Astrocyte (in vitro differentiated cells and primary cell): ENCODE data around the gene GPATCH1. TPM values are rescaled to one million over a fixed set of nuclear protein-coding genes. Genes with fewer than 3 reads are reported as not detected.

Experiments used
- DNase-seq: peaks from one replicate; pipeline ENCODE4 v3.0.0-alpha.2; 2010; ENCODE audit warnings: low read depth
- FAIRE-seq: peaks from 2 replicates; lab custom pipeline; 2011; peaks lifted over from hg19 to GRCh38; lab: Jason Lieb, UNC
- H2AFZ ChIP-seq: 2 replicates; pipeline ENCODE4 v1.6.0; 2012; ENCODE audit warnings: low read depth, low read length, inconsistent platforms
- H3K27ac ChIP-seq: 2 replicates; pipeline ENCODE4 v1.5.1; 2011; ENCODE audit warnings: low read depth, low read length, inconsistent platforms
- H3K27me3 ChIP-seq: 2 replicates; pipeline ENCODE4 v1.6.0; 2011; ENCODE audit warnings: low read length, inconsistent platforms; ENCODE audit not compliant: insufficient read depth
- H3K36me3 ChIP-seq: 2 replicates; pipeline ENCODE4 v1.5.1; 2011; ENCODE audit warnings: low read length, inconsistent platforms; ENCODE audit not compliant: insufficient read depth
- H3K4me1 ChIP-seq: 2 replicates; pipeline ENCODE4 v1.5.1; 2011; ENCODE audit warnings: low read length, inconsistent platforms; ENCODE audit not compliant: insufficient read depth
- H3K4me2 ChIP-seq: 2 replicates; pipeline ENCODE4 v1.6.0; 2012; ENCODE audit warnings: low read length, inconsistent platforms
- H3K4me3 ChIP-seq: 2 replicates; pipeline ENCODE4 v1.5.1; 2011; ENCODE audit warnings: low read depth, mild to moderate bottlenecking, low read length, inconsistent platforms; ENCODE audit not compliant: insufficient read depth
- H3K79me2 ChIP-seq: 2 replicates; pipeline ENCODE4 v1.6.0; 2012; ENCODE audit warnings: mild to moderate bottlenecking, low read length, inconsistent platforms; ENCODE audit not compliant: insufficient read depth
- H3K9ac ChIP-seq: 2 replicates; pipeline ENCODE4 v1.6.0; 2012; ENCODE audit warnings: mild to moderate bottlenecking, low read length, inconsistent platforms
- H3K9me3 ChIP-seq: 2 replicates; pipeline ENCODE4 v1.5.1; 2012; ENCODE audit warnings: low read depth, mild to moderate bottlenecking, low read length, inconsistent platforms; ENCODE audit not compliant: insufficient read depth
- H4K20me1 ChIP-seq: 2 replicates; pipeline ENCODE4 v1.6.0; 2012; ENCODE audit warnings: low read length, inconsistent platforms; ENCODE audit not compliant: insufficient read depth
- H3K27ac Mint-ChIP-seq: one replicate; pipeline ENCODE4 v1.8.0; 2021; ENCODE audit warnings: mild to moderate bottlenecking, mixed read lengths; ENCODE audit not compliant: unreplicated experiment
- H3K27me3 Mint-ChIP-seq: one replicate; pipeline ENCODE4 v1.8.0; 2021; ENCODE audit warnings: low read depth, mixed read lengths; ENCODE audit not compliant: unreplicated experiment
- H3K36me3 Mint-ChIP-seq: one replicate; pipeline ENCODE4 v1.8.0; 2021; ENCODE audit warnings: low read depth, mixed read lengths; ENCODE audit not compliant: unreplicated experiment
- H3K4me1 Mint-ChIP-seq: one replicate; pipeline ENCODE4 v1.8.0; 2021; ENCODE audit warnings: low read depth, mixed read lengths; ENCODE audit not compliant: unreplicated experiment
- H3K4me3 Mint-ChIP-seq: one replicate; pipeline ENCODE4 v1.8.0; 2021; ENCODE audit warnings: mild to moderate bottlenecking, moderate library complexity, mixed read lengths; ENCODE audit not compliant: unreplicated experiment
- H3K9me3 Mint-ChIP-seq: one replicate; pipeline ENCODE4 v1.8.0; 2021; ENCODE audit warnings: mild to moderate bottlenecking, mixed read lengths; ENCODE audit not compliant: unreplicated experiment
- EZH2 ChIP-seq: IDR thresholded peaks from 2 replicates; pipeline ENCODE4 v1.6.1; 2012; ENCODE audit warnings: mild to moderate bottlenecking, low read length, inconsistent platforms; ENCODE audit not compliant: insufficient read depth
- total RNA-seq: library from RNA; stranded (reverse); gene quantifications from 2 replicates; pipeline ENCODE4 v1.2.1, GENCODE V29; 2021
- TF ChIP-seq, protein P1 (sequence below): IDR thresholded peaks from 2 replicates; pipeline ENCODE4 v1.5.1; 2011; ENCODE audit warnings: low read depth, mild to moderate bottlenecking, inconsistent platforms, low read length, moderate library complexity; ENCODE audit not compliant: insufficient read depth

GPATCH1 gene
- total RNA-seq, 1 donor from 2014 or later, result 6.1 TPM

DNA sequence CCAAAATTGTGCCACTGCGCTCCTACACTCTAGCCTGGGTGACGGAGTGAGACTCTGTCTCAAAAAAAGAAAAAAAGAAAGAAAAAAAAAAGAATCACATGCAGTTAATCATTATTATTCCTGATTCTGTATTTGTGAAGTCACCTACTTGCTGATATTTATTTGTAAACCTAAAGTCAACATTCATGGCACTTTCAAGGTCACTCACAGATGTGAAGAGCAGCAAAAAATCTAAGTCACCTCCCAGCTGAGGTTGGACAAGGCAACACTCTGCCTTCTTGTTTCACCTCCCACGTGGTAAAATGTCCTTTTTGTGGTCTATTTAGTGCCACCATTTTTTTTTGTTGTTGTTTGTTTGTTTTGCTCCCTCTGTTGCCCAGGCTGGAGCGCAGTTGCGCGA, 77.4 kb downstream of the GPATCH1 start:
- no peak overlapping the region for H3K4me2 ChIP-seq
- Mint-ChIP-seq H3K9me3 (no peaks in the 10 kb centered on the region), H3K4me1 (no peaks in the 10 kb centered on the region), H3K27ac (no peak overlapping the region), H3K4me3 (no peak overlapping the region), H3K27me3 (peaks cover 4% of the 10 kb centered on the region), H3K36me3 (peaks cover 2% of the 10 kb centered on the region)
- H3K9ac ChIP-seq, result no peak overlapping the region
- no peaks in the 10 kb centered on the region for H3K36me3 ChIP-seq
- H3K9me3 ChIP-seq, result no peaks in the 10 kb centered on the region
- no peaks in the 10 kb centered on the region for H3K79me2 ChIP-seq
- DNase-seq (no peak), FAIRE-seq (no peak)
- H4K20me1 ChIP-seq, result no peaks in the 10 kb centered on the region
- TF ChIP-seq, protein P1, sequence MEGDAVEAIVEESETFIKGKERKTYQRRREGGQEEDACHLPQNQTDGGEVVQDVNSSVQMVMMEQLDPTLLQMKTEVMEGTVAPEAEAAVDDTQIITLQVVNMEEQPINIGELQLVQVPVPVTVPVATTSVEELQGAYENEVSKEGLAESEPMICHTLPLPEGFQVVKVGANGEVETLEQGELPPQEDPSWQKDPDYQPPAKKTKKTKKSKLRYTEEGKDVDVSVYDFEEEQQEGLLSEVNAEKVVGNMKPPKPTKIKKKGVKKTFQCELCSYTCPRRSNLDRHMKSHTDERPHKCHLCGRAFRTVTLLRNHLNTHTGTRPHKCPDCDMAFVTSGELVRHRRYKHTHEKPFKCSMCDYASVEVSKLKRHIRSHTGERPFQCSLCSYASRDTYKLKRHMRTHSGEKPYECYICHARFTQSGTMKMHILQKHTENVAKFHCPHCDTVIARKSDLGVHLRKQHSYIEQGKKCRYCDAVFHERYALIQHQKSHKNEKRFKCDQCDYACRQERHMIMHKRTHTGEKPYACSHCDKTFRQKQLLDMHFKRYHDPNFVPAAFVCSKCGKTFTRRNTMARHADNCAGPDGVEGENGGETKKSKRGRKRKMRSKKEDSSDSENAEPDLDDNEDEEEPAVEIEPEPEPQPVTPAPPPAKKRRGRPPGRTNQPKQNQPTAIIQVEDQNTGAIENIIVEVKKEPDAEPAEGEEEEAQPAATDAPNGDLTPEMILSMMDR, result no peak
- no peak for TF ChIP-seq EZH2
- no peaks in the 10 kb centered on the region for H3K27me3 ChIP-seq
- H3K4me3 ChIP-seq, result no peak overlapping the region
- H3K27ac ChIP-seq, result no peak overlapping the region
- H2AFZ ChIP-seq, result no peak overlapping the region
- no peaks in the 10 kb centered on the region for H3K4me1 ChIP-seq

DNA sequence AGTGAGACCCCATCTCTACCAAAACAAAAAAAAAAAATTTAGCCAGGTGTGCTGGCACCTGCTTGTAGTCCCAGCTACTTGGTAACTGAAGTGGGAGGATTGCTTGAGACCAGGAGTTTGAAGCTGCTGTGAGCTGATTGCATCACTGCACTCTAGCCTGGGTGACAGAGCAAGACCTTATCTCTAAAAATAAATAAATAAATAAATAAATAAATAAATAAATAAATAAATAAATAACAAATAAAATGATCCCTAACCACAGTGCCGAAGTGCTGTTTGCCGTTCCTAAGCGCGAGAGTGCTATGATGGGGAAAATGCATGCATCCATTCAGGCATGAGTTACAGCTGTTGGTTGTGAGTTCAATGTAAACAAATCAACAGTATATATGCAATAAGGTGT, 78.2 kb downstream of the GPATCH1 start:
- Histone ChIP-seq H3K4me2 (no peak overlapping the region), H3K9me3 (no peaks in the 10 kb centered on the region), H3K27ac (no peak overlapping the region), H4K20me1 (no peaks in the 10 kb centered on the region), H3K36me3 (no peaks in the 10 kb centered on the region), H3K27me3 (no peaks in the 10 kb centered on the region), H3K9ac (no peak overlapping the region), H3K4me1 (no peaks in the 10 kb centered on the region), H2AFZ (no peak overlapping the region), H3K4me3 (no peak overlapping the region), H3K79me2 (no peaks in the 10 kb centered on the region)
- FAIRE-seq (no peak), DNase-seq (no peak)
- Mint-ChIP-seq H3K27me3 (peaks cover 3% of the 10 kb centered on the region), H3K9me3 (no peaks in the 10 kb centered on the region), H3K27ac (no peak overlapping the region), H3K4me3 (no peak overlapping the region), H3K4me1 (no peaks in the 10 kb centered on the region), H3K36me3 (peaks cover 2% of the 10 kb centered on the region)
- no peak for TF ChIP-seq EZH2
- TF ChIP-seq, protein P1, result no peak

DNA sequence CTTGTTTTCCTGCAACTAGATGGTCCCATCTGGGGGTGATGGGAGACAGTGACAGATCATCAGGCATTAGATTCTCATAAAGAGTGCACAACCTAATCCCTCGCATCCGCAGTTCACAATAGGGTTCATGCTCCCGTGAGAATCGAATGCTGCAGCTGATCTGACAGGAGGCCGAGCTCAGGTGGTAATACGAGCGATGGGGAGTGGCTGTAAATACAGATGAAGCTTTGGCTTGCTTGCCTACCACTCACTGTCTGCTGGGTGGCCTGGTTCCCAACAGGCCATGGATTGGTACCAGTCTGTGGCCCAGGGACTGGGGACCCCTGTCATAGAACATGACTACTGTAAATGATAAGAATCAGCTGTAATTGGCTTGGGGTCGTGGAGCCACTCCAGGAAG, 78.9 kb downstream of the GPATCH1 start:
- Histone ChIP-seq H3K4me3 (no peak overlapping the region), H3K4me1 (no peaks in the 10 kb centered on the region), H4K20me1 (no peaks in the 10 kb centered on the region), H3K4me2 (no peak overlapping the region), H3K27me3 (no peaks in the 10 kb centered on the region), H3K9me3 (no peaks in the 10 kb centered on the region), H3K79me2 (no peaks in the 10 kb centered on the region), H3K36me3 (no peaks in the 10 kb centered on the region), H2AFZ (no peak overlapping the region), H3K9ac (no peak overlapping the region), H3K27ac (no peak overlapping the region)
- DNase-seq, result no peak
- no peak overlapping the region for H3K27ac Mint-ChIP-seq
- FAIRE-seq, result no peak
- no peaks in the 10 kb centered on the region for H3K4me1 Mint-ChIP-seq
- H3K9me3 Mint-ChIP-seq, result no peaks in the 10 kb centered on the region
- TF ChIP-seq, protein P1, result no peak
- no peak for TF ChIP-seq EZH2
- H3K36me3 Mint-ChIP-seq, result peaks cover 2% of the 10 kb centered on the region
- H3K4me3 Mint-ChIP-seq, result no peak overlapping the region
- H3K27me3 Mint-ChIP-seq, result no peaks in the 10 kb centered on the region
